LNCAP (cell line): ENCODE data around the gene RPS3.

Experiments
- CTCF ChIP-seq: fragments of 450-650 bp; IDR thresholded peaks from 2 replicates; pipeline ENCODE4 v1.5.1; 2017; ENCODE audit warnings: mild to moderate bottlenecking

Gene RPS3

GRCh38 chr11:75454987-75455386, 55.7 kb downstream of the RPS3 start:
- TF ChIP-seq CTCF: no peak
